NCI-H748 (cell line): Measurements from ENCODE around the gene EREG.
A peak's percentile ranks its signal among the peaks of the same experiment; 100 is the strongest.
"Not testable (repeated sequence)": the region's sequence is repeated elsewhere in the genome, so short reads cannot be mapped to it uniquely, and the experiment has no call there.

Experiments
- DNase-seq: peaks from one replicate; lab custom pipeline; 2025; ENCODE audit not compliant: unreplicated experiment; lab: John Stamatoyannopoulos, UW

EREG gene

GRCh38 chr4:74387790-74388189 is 22.8 kb downstream of the EREG start:
- no peak for DNase-seq

DNA sequence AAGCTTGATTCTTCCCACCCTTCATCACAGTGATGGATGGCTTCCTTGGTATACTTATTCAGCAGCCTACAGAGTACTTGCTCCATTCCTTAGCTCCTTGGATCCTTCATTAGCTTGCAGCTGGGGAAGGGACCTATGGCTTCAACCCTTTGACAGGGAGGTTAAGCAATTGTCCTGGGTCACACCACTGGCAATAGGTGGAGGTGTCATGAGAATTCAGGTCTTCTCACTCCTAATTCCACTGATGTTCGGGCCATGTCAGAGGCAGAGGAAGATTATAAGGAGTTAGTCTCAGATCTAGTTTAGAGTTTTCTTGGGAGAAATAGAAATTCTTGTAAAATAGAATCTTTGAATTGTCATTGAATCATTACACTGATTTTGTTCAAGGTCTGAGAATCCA is 24.5 kb downstream of the EREG start:
- DNase-seq: no peak

GRCh38 chr4:74390677-74391076 is 25.7 kb downstream of the EREG start:
- DNase-seq: no peak

DNA sequence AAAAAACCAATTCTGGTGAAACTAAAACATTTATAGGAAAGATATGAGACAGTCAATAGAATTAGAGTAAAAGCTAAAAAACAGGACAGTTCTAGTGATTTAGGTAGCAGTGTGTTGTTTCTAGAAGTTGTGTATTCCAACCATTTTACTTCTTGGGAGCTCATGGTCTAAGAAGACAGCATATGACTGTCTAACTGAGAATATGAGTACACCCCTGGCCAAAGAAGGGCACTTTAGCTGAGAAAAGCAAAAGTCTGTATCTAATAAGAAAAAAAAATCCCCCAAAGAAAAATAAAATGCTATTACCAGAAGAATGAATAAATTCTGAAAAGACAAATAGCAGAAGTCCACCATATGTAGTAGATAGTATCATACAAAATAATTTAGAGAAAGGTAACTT is 26.4 kb downstream of the EREG start:
- DNase-seq: no peak

DNA sequence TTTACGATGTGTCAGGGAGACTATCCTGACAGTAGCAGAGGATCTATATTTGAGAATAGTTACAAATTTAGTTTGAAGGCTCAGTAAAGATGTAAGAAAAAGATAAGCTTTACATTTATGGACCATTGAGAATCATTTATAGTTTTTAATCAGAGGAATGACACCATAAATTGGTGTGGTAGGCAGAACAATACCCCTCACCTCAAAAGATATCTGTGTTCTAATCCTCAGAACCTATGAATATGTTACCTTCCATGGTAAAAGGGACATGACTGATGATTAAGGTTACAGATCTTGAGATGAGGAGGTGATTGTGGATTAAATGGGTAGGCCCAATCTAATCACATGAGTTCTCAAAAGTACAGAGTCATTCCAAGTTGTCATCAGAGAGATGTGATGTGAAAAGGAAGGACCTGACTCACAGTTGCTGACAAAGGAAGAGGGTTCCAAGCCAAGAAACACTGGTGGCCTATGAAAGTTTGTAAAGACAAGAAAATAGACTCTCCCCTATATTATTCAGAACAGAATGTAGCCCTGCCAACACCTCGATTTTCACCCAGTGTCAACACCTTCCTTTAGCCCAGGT is 27.0 kb downstream of the EREG start:
- no peak for DNase-seq

DNA sequence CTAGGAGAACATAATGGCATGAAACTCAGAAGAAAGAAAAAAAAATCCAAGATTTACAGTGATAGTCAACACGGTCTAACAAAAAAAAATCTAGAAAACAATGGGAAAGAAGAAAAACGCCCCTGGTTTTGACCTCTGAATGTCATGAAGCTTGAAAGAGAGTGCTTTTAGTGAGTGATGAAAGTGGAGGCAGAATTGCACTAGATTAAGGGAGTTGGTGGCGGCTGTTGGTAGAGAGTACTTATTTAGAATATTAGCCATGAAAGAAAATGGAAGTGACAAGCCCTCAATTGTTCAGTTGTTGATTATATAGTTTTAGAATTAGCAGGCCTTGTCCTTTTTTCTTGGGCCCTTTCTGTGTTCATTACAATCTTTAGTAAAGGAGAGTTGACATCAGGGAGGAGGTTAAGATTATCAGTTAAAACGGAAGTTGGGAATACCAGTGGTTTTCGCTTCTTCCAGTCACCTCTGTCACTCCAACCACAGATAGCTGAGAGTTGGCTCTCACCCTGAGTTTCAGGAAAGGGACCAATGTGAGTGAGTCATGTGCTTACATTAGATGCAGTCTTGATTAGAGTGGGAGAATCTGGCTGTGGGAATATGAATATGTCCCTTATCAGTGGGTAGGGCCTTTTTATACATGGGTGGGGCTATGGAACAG is 29.7 kb downstream of the EREG start:
- no peak for DNase-seq

GRCh38 chr4:74395633-74396032 is 30.7 kb downstream of the EREG start:
- DNase-seq: no peak

- peak; percentile 0 for DNase-seq
These were observed 32.9 kb downstream of the EREG start for GRCh38 chr4:74397748-74398426.

DNA sequence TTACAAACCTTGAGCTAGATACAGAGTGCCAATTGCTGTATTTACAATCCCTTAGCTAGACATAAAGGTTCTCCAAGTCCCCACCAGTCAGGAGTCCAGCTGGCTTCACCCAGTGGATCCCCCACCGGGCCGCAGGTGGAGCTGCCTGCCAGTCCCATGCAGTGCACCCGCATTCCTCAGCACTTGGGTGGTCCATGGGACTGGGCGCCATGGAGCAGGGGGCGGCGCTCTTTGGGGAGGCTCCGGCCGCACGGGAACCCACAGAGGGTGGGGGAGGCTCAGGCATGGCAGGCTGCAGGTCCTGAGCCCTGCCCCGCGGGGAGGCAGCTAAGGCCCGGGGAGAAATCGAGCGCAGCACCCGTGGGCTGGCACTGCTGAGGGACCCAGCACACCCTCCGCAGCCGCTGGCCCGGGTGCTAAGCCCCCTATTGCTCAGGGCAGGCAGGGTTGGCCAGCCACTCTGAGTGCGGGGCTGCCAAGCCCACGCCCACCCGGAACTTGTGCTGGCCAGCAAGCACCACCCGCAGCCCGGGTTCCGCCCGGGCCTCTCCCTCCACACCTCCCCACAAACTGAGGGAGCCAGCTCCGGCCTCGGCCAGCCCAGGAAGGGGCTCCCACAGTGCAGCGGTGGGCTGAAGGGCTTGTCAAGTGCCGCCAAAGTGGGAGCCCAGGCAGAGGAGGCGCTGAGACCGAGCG is 34.1 kb downstream of the EREG start:
- DNase-seq: not testable (repeated sequence)

GRCh38 chr4:74400395-74400794 is 35.5 kb downstream of the EREG start:
- peak; percentile 1 for DNase-seq

GRCh38 chr4:74402692-74403456 is 37.9 kb downstream of the EREG start:
- DNase-seq: no peak

- DNase-seq: no peak
These were observed 42.9 kb downstream of the EREG start for GRCh38 chr4:74407891-74408290.

DNA sequence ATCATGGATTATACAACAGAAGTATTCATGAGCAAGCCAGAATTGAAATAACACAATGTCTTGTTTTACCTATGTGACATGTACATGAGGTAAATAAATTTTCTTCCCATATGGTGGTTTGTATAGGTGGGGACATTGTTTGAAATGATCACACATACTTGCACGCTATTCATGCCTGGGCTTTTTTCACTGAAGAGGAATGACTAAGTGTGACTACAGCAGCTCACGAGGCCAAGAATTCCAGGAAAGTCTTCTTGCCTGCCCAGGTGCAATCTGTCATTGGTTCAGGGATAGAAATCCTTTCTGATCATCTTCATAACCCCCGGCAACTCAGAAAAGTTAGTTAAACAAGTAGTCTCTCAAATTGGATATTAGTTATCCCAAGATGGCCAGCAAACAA is 43.7 kb downstream of the EREG start:
- DNase-seq: no peak

- no peak for DNase-seq
These were observed 45.3 kb downstream of the EREG start for GRCh38 chr4:74410272-74410671.

- no peak for DNase-seq
These were observed 47.3 kb downstream of the EREG start for GRCh38 chr4:74412225-74412624.

GRCh38 chr4:74413265-74413664 is 48.3 kb downstream of the EREG start:
- no peak for DNase-seq

DNA sequence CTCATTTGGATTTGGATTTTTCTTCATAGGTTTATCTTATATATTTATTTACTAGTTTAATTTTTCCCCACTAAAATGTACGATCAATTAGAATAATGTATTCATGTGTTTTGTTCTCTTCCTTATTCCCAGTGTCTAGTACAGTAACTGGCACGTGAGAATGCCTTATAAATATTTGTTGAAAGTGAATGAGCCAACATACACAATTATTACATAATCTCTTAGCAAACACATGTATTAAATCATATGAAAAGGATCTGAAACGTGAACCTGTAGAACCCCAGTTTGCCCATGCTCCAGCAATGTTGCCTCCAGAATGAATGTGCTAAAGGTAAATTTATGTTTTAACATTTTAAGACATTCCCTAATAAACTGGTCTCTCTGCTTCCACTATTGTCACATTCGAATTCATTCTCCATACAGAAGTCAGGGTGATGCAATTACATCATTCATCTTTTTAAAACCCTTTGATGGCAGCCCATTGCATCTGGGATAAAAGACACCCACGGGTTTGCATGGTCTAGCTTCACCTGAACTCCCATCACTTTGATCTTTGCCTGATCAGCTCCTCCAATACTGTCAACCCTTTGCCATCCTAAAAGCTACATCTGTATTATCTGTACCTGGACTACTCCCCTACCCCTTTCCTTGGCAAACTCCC is 49.3 kb downstream of the EREG start:
- DNase-seq: no peak

DNA sequence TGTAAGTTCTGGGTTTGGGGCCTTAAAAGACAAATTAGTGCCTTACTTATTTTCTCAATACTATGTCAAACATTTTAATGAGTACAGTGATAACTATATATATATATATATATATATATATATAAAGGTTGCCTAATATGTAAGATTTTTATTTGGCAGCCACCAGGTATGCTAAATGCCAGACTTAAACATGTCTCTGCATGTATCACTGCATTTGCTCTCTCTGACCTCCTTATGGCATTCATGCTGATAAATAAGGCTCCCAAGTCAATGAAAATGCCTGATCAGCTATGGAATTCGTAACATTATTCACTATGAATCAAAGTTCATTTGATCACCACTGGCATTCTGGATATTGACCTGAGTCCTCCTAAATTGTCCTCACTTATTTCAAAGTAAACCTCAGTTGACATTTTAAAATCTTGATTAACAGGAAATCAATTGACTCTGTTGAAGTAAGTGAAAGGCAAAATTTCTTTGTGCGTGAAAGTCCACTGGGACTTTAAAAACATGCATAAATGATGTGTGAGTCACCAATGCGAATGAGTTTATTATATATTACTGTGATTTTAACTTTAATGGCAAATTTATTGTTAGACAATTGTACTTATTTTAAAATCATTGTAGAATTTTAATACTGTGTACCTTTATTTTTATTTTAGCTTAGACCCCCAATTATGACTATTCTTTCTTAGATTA is 50.8 kb downstream of the EREG start:
- DNase-seq: no peak

- DNase-seq: no peak
These were observed 53.2 kb downstream of the EREG start for GRCh38 chr4:74418063-74418670.

- DNase-seq: no peak
These were observed 55.9 kb downstream of the EREG start for GRCh38 chr4:74420863-74421262.
